GM12878 (cell line): ENCODE data around the gene ECEL1. TPM values are rescaled to one million over a fixed set of nuclear protein-coding genes. Genes with fewer than 3 reads are reported as not detected.
"Not testable (repeated sequence)": the region's sequence is repeated elsewhere in the genome, so short reads cannot be mapped to it uniquely, and the experiment has no call there.

Experiments used
- ATAC-seq: fragments of 200-7000 bp; cut with Tn5 transposase; 3 replicates; pipeline ENCODE4 v1.9.1; 2020; ENCODE audit warnings: mild to moderate bottlenecking, moderate library complexity
- BruUV-seq: library from RNA; stranded (reverse); fragments of 400-500 nt; replicated peaks from 2 replicates; lab custom pipeline; 2021; lab: Mats Ljungman, UMichigan
- CTCF ChIA-PET: fragments of 300-600 bp; sonication (Branson Sonifier 250); formaldehyde crosslinking; extraction: SDS; loops from one replicate; lab custom pipeline; 2021; ENCODE audit warnings: inconsistent platforms; lab: Yijun Ruan, JAX
- POLR2A ChIA-PET: fragments of 350-600 bp; formaldehyde crosslinking; extraction: SDS; loops from one replicate; lab custom pipeline; 2021; ENCODE audit warnings: inconsistent platforms; lab: Charles Lee
- RAD21 ChIA-PET: fragments of 300-600 bp; sonication (Branson Sonifier 250); formaldehyde crosslinking; loops from one replicate; lab custom pipeline; 2023; ENCODE audit warnings: antibody characterized with exemption; ENCODE audit not compliant: unreplicated experiment; lab: Charles Lee
- SMC1A ChIA-PET: fragments of 300-600 bp; sonication (Branson Sonifier 250); formaldehyde crosslinking; loops from one replicate; lab custom pipeline; 2023; ENCODE audit not compliant: unreplicated experiment, uncharacterized antibody; lab: Charles Lee
- DNase-seq: peaks from one replicate; pipeline ENCODE4 v3.0.0-alpha.2; 2011; ENCODE audit warnings: low read depth, low spot score
- FAIRE-seq: peaks from 3 replicates; lab custom pipeline; 2011; peaks lifted over from hg19 to GRCh38; lab: Jason Lieb, UNC
- H2AFZ ChIP-seq: 2 replicates; pipeline ENCODE4 v1.6.0; 2011; ENCODE audit warnings: low read depth, low read length, control low read depth; ENCODE audit not compliant: control insufficient read depth
- H3K27ac ChIP-seq: 2 replicates; pipeline ENCODE4 v1.5.1; 2011; ENCODE audit warnings: control low read depth; ENCODE audit not compliant: control insufficient read depth, insufficient read depth
- H3K27me3 ChIP-seq, 2 experiments: replicated peaks in 1 of 2; 2 replicates each; pipeline versions ENCODE4 v1.6.0 to v1.6.1; 2011; ENCODE audit warnings: low read length in 1 of 2; ENCODE audit not compliant: control insufficient read depth in 2 of 2, insufficient read depth in 2 of 2
- H3K36me3 ChIP-seq, 2 experiments: 2 replicates each; pipeline ENCODE4 v1.5.1; 2011; ENCODE audit warnings: low read length in 1 of 2; ENCODE audit not compliant: control insufficient read depth in 2 of 2, insufficient read depth in 2 of 2
- H3K4me1 ChIP-seq: 2 replicates; pipeline ENCODE4 v1.6.1; 2011; ENCODE audit warnings: mild to moderate bottlenecking, low read length, moderate library complexity, mixed read lengths; ENCODE audit not compliant: control insufficient read depth, insufficient read depth
- H3K4me2 ChIP-seq: 2 replicates; pipeline ENCODE4 v1.6.0; 2011; ENCODE audit warnings: control low read depth; ENCODE audit not compliant: control insufficient read depth, insufficient read depth
- H3K4me3 ChIP-seq: fragments of 200-600 bp; sonication (generic); 2 replicates; pipeline ENCODE4 v1.5.1; 2016
- H3K79me2 ChIP-seq: 2 replicates; pipeline ENCODE4 v1.6.0; 2011; ENCODE audit warnings: low read length; ENCODE audit not compliant: control insufficient read depth, insufficient read depth
- H3K9ac ChIP-seq: 2 replicates; pipeline ENCODE4 v1.8.0; 2011; ENCODE audit warnings: low read length, control low read depth, mixed read lengths; ENCODE audit not compliant: control insufficient read depth, insufficient read depth
- H3K9me3 ChIP-seq: replicated peaks from 3 replicates; pipeline ENCODE4 v1.5.1; 2011; ENCODE audit warnings: mild to moderate bottlenecking, low read length; ENCODE audit not compliant: control insufficient read depth, insufficient read depth
- H4K20me1 ChIP-seq: 2 replicates; pipeline ENCODE4 v1.6.0; 2011; ENCODE audit not compliant: control insufficient read depth, insufficient read depth
- BRCA1 ChIP-seq: IDR thresholded peaks from 2 replicates; pipeline ENCODE4 v1.6.1; 2011; ENCODE audit warnings: low read depth, low read length, improper control_type of control experiment
- CHD2 ChIP-seq: IDR thresholded peaks from 2 replicates; pipeline ENCODE4 v1.6.1; 2011; ENCODE audit warnings: low read depth, low read length, improper control_type of control experiment, borderline replicate concordance
- EED ChIP-seq: sonication (generic); IDR thresholded peaks from 2 replicates; pipeline ENCODE4 v1.6.1; 2016; ENCODE audit warnings: antibody characterized with exemption, low read depth
- FOXM1 ChIP-seq: IDR thresholded peaks from 2 replicates; pipeline ENCODE4 v1.6.1; 2012; ENCODE audit warnings: low read depth, mild to moderate bottlenecking, inconsistent platforms, low read length, moderate library complexity
- IKZF2 ChIP-seq, 2 experiments: fragments of 450-650 bp; IDR thresholded peaks; 2 replicates each; pipeline ENCODE4 v1.6.1; 2017; ENCODE audit warnings: mild to moderate bottlenecking in 2 of 2, moderate library complexity in 2 of 2
- IRF4 ChIP-seq: IDR thresholded peaks from 2 replicates; pipeline ENCODE4 v1.6.1; 2011; ENCODE audit warnings: low read depth, low read length
- KAT2A ChIP-seq: conservative IDR thresholded peaks from 2 replicates; pipeline ENCODE4 v1.6.1; 2011; ENCODE audit warnings: low read depth, low read length; ENCODE audit not compliant: control insufficient read depth
- MEF2A ChIP-seq: IDR thresholded peaks from 2 replicates; pipeline ENCODE4 v1.6.1; 2011; ENCODE audit warnings: low read depth, mild to moderate bottlenecking, low read length, moderate library complexity; ENCODE audit not compliant: insufficient read depth
- NFXL1 ChIP-seq: fragments of 450-650 bp; IDR thresholded peaks from 2 replicates; pipeline ENCODE4 v1.6.1; 2017; ENCODE audit warnings: antibody characterized with exemption, mild to moderate bottlenecking, borderline replicate concordance
- NFYA ChIP-seq: IDR thresholded peaks from 2 replicates; pipeline ENCODE4 v1.6.1; 2011; ENCODE audit warnings: low read depth, mild to moderate bottlenecking, low read length, improper control_type of control experiment, borderline replicate concordance
- PML ChIP-seq: IDR thresholded peaks from 2 replicates; pipeline ENCODE4 v1.6.1; 2012; ENCODE audit warnings: low read length, inconsistent platforms
- POLR2A ChIP-seq: IDR thresholded peaks from 2 replicates; pipeline ENCODE4 v1.6.1; 2011; ENCODE audit warnings: low read depth, mild to moderate bottlenecking, low read length
- RAD51 ChIP-seq: fragments of 450-650 bp; IDR thresholded peaks from 2 replicates; pipeline ENCODE4 v1.6.1; 2016; ENCODE audit warnings: moderate library complexity, mild to moderate bottlenecking, inconsistent platforms
- WGBS: methylation state at CpG from one replicate; pipeline ENCODE4 v1.1.6; 2016; ENCODE audit warnings: low lambda C conversion rate; ENCODE audit not compliant: insufficient replicate concordance, insufficient coverage; ENCODE audit errors: missing lambda C conversion rate; 5-methylcytosine and 5-hydroxymethylcytosine counted together
- in situ Hi-C: fragments of 300-500 bp; cut with MboI; formaldehyde crosslinking; loops from 9 replicates; pipeline ENCODE4 v1.14.3; 2018; ENCODE audit warnings: mixed read lengths
- intact Hi-C: fragments of 100-400 bp; cut with micrococcal nuclease; formaldehyde crosslinking; loops from one replicate; pipeline ENCODE4 v1.14.2; 2022; ENCODE audit not compliant: unreplicated experiment
- polyA plus RNA-seq, 11 experiments: library from polyadenylated mRNA; depleted of rRNA in 4 of 11; unstranded in 6 of 11; stranded (reverse) in 5 of 11; fragments of >200 nt; fragmentation: Nextera tagmentation in 4 of 11; fragmentation: Illumina TruSeq in 1 of 11; extraction: Ambion mirVana in 4 of 11; extraction: Trizol in 1 of 11; gene quantifications; 1 replicate in 1 of 11; 2 replicates in 10 of 11; pipeline versions ENCODE4 v1.2.1 to v1.2.3, GENCODE V29; 2011 to 2016; ENCODE audit warnings: inconsistent platforms in 2 of 11, missing spikeins in 2 of 11, low read depth in 1 of 11
- total RNA-seq, 4 experiments: library from RNA; depleted of rRNA in 3 of 4; stranded (reverse); fragments of >200 nt in 3 of 4; fragmentation: Illumina TruSeq in 1 of 4; extraction: Trizol in 1 of 4; gene quantifications; 2 replicates each; pipeline versions ENCODE4 v1.2.1 to v1.2.3, GENCODE V29; 2013 to 2021
- TF ChIP-seq, protein P1 (sequence below): IDR thresholded peaks from 2 replicates; pipeline ENCODE4 v1.6.1; 2011; ENCODE audit warnings: borderline replicate concordance, low read depth, mild to moderate bottlenecking, moderate library complexity, mixed read lengths, low read length; ENCODE audit not compliant: insufficient read depth; ENCODE audit errors: extremely low read length

The ECEL1 gene
- total and polyA plus RNA-seq, 10 of the 15 experiments (the other 5 are each of a cell fraction or from before 2014, with no cell fraction given): not detected

DNA sequence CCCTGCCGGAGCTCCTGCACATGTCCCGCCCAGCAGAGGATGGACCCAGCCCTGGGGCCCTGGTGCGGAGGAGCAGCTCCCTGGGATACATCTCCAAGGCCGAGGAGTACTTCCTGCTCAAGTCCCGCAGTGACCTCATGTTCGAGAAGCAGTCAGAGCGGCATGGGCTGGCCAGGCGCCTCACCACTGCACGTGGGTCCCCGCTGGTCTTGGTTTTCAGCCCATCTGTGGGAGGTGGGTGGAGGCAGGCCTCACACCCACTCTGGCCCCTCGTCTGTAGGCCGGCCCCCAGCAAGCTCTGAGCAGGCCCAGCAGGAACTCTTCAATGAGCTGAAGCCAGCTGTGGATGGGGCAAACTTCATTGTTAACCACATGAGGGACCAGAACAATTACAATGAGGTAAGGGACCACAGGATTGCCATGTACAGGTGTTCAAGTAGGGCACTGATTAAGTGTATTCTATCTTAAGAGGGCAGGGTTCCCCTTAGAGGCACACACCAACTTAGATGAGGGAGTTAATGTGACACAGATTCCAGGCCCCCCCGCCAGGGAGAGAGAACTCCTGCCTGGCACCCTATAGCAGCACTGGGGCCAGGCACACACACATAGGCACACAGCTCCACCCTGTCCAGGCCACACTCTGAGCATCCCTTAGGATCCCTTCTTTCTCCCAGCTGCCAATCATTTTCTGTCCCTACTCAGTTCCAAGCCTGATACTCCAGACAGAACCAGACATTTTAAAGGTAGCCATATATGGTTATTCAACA, 46.5 kb upstream of the ECEL1 start (continued):
- no peak for TF ChIP-seq NFYA
- no peak for TF ChIP-seq POLR2A
- TF ChIP-seq IRF4: no peak
- TF ChIP-seq KAT2A: no peak
- TF ChIP-seq, all 136 proteins: peak for 0

DNA sequence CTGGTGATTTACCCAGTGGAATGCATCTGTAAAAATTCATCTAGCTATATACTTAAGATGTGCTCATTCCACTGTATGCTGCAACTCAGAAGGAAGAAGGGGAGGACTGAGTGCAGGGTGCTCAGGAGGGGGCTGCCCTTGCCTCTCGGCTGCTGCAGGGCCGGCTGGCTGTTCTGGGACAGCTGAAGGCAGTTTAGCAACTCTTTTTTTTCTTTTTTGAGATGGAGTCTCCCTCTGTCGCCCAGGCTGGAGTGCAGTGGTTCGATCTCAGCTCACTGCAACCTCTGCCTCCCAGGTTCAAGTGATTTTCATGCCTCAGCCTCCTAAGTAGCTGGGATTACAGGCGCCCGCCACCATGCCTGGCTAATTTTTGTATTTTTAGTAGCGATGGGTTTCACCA, 45.2 kb upstream of the ECEL1 start:
- H3K27ac ChIP-seq, SMC1A ChIA-PET, POLR2A ChIA-PET, H3K9me3 ChIP-seq, ATAC-seq, intact Hi-C loops, H3K9ac ChIP-seq, H3K36me3 ChIP-seq, in situ Hi-C loops, BruUV-seq, H3K4me1 ChIP-seq, H3K4me3 ChIP-seq, H4K20me1 ChIP-seq, DNase-seq, H2AFZ ChIP-seq, RAD21 ChIA-PET, H3K79me2 ChIP-seq, H3K4me2 ChIP-seq, H3K27me3 ChIP-seq, FAIRE-seq: not testable (repeated sequence)
- 69% methylated on average over 7 of the region's 7 CpGs for WGBS
- CTCF ChIA-PET: interaction anchor here (1.1 kb wide), 1 partner anchor 11 kb away, joined by 3 read pairs; no protein-coding TSS in a partner anchor

DNA sequence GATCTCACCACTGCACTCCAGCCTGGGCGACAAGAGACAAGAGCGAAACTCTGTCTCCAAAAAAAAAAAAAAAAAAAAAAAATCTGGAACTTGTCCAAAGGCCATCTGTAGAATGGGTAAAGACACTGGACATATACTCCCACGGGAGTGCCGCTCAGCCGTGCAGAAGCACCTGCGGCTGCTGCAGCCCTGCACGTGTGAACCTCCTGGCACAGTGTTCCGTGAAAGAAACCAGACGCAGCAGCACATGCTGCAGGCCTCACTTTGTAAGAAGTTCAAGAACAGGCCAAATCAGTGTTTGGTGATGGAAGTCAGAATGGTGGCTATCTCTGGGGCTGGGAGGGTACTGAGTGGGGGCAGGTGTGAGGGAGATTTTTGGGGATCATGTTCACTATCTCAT, 44.8 kb upstream of the ECEL1 start:
- RAD21 ChIA-PET: no interaction called here
- H3K36me3 ChIP-seq: no peaks in the 10 kb centered on the region
- H3K4me3 ChIP-seq: no peak overlapping the region
- H3K4me2 ChIP-seq: no peak overlapping the region
- CTCF ChIA-PET: interaction anchor here (1.1 to 1.5 kb wide), 2 partner anchors 10 to 12 kb away, joined by 3 to 5 read pairs; partner anchors contain the start of gene PRSS56
- SMC1A ChIA-PET: no interaction called here
- H2AFZ ChIP-seq: no peak overlapping the region
- no peaks in the 10 kb centered on the region; a peak in 1 of 4 replicates for H3K27me3 ChIP-seq
- intact Hi-C loops: no loop called here
- POLR2A ChIA-PET: interaction anchor here (0.6 kb wide), 1 partner anchor 71 kb away, joined by 3 read pairs; no protein-coding TSS in a partner anchor
- FAIRE-seq: no peak
- H3K4me1 ChIP-seq: no peaks in the 10 kb centered on the region
- in situ Hi-C loops: no loop called here
- 56% methylated on average over 8 of the region's 9 CpGs for WGBS
- BruUV-seq: no TSS peak
- no peaks in the 10 kb centered on the region for H4K20me1 ChIP-seq
- H3K9ac ChIP-seq: no peak overlapping the region
- H3K79me2 ChIP-seq: no peaks in the 10 kb centered on the region
- H3K9me3 ChIP-seq: peaks cover 6% of the 10 kb centered on the region; the same call in 2 of the 3 replicates
- no peak overlapping the region for H3K27ac ChIP-seq
- no peak for ATAC-seq
- no peak for DNase-seq
- TF ChIP-seq IKZF2 (IDR thresholded peaks at IDR 0.05): no peak
- TF ChIP-seq MEF2A: no peak
- TF ChIP-seq PML: no peak
- no peak for TF ChIP-seq EED
- TF ChIP-seq BRCA1: no peak
- TF ChIP-seq, protein P1, sequence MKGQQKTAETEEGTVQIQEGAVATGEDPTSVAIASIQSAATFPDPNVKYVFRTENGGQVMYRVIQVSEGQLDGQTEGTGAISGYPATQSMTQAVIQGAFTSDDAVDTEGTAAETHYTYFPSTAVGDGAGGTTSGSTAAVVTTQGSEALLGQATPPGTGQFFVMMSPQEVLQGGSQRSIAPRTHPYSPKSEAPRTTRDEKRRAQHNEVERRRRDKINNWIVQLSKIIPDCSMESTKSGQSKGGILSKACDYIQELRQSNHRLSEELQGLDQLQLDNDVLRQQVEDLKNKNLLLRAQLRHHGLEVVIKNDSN: no peak
- TF ChIP-seq FOXM1: no peak
- no peak for TF ChIP-seq RAD51
- TF ChIP-seq NFXL1: no peak
- TF ChIP-seq CHD2: no peak
